Non-pigmented ciliary epithelial cell (primary cell): ENCODE results near the gene RTRAF.

ENCODE experiments used
- DNase-seq: peaks from one replicate; pipeline ENCODE4 v3.0.0-alpha.2; 2010; ENCODE audit warnings: low read depth

The RTRAF gene

GRCh38 chr14:52051251-52051650 is 61.9 kb downstream of the RTRAF start:
- DNase-seq, result no peak

DNA sequence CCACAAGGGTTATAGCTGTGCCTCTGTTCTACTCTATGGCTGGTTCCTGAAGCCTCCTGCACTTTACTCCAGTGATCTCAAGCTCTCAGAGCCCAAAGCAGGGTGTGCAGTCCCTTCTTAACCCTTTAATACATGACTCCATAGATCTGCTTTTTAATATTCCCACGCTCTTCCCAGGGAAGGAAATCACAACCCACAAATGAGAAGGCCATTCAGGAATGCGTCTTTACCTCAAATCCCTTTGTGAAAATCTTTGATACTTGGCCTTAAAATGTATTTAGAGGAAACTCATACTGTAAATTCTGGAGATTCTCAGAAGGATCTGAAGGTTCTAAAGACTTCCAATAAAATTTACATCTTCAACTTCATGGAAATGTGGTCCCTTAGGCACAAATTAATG is 62.5 kb downstream of the RTRAF start:
- no peak for DNase-seq

GRCh38 chr14:52052288-52052943 is 63.1 kb downstream of the RTRAF start:
- no peak for DNase-seq

DNA sequence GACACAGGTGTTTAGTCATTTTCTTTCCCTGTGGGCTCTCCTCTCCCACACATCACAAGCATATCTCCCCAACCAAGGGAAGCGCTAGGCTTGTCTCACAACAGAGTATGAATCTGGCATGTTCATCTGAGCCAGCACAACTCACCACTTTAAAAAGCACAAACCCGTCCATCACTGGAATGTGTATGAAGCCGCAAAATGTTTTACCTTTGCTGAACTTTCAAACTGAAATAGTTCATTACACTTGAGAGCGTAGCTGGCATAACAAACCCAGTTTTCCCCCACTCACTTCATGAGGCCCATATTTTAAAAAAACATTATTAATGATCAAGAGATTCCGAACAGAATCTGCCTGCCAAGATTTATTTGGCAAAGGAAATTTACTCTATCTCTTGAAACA is 63.7 kb downstream of the RTRAF start:
- no peak for DNase-seq

GRCh38 chr14:52054678-52055077 is 65.3 kb downstream of the RTRAF start:
- DNase-seq, result no peak

DNA sequence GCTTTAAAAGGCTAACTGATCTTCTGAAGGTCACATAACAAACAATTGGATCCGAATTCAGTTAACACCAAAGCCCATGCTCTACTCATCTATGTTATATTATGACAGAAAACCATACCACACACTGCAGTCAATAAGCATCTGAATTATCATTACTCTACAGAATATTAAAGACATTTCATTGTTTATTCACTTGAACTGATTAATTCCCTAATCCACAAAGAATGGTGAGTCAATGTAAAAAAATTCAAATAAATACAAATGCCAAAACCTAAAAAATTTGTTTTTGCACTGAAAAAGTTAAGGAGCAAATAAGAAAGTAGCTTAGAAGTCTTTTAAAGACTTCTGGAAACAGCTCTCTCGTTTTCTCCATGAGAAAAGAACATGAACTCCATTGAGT is 65.8 kb downstream of the RTRAF start:
- DNase-seq, result no peak

DNA sequence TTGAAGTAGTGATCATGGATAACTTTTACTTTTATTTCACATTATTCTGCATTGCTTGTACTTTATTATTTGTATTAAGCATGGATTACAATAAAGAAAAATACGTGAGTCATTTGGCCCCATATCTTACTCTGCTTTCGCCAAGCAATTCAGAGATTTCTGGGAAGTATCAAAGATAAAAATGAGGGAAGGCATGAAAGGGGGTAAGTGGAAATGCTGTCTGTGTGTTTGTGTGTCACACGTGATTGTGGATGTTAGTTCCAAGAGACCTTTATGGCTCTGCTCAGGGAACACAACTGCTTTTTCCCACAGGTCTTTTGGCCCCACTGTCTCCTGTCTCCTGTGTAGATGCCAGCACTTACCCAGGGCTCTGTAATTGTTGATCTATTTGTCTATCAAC is 69.0 kb downstream of the RTRAF start:
- no peak for DNase-seq

DNA sequence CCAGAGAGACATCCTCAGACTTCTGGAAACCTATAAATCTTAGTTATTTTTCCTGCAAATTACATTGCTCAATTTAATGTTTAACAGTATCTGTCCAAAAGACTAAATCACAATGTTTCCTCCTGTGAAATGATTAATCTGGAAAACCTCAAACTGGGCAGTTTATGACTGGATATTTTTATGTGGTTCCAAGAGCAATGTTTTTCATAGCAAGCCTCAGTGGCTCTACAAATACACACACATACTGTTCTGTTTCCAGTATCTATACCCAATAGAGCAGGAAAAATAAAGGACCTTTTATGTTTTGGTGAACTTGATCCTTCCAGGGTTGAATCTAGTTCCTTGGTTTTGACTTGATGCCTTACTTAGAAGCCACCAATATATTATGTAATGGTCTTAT is 70.3 kb downstream of the RTRAF start:
- DNase-seq, result no peak

DNA sequence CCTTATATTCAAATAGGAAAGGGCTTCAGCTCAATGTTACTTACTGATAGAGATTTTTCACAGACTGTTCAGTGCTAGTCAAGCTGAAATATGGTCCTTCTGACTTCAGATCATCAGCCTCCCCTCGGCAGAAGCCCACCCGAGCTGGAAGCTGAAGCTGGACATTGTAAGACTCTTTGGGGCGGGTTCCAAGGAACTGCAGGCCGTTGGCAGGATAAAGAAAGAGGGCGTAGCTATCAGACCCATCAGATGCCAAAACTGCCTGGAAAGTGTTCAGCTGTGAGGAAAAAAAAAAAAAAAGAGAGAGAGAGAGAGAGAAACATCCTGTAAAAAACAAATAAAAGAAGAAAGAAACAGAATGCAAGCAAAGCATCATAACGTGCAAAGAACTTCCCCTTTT is 70.7 kb downstream of the RTRAF start:
- DNase-seq, result no peak
